Adrenal gland (tissue), 12 donors: Measurements from ENCODE around the gene CLCA1. TPM values are rescaled to one million over a fixed set of nuclear protein-coding genes. Genes with fewer than 3 reads are reported as not detected.

ENCODE experiments used
- DNase-seq, 7 donors: peaks; one replicate each; pipeline ENCODE4 v3.0.0-alpha.2; 2019 to 2020
- H3K27ac ChIP-seq, 5 donors: fragments of 200-600 bp; sonication (generic) in 4 of 5; 1 replicate in 3 of 5; 2 replicates in 2 of 5; pipeline versions ENCODE4 v1.5.1 to v1.8.0; 2016 to 2020; ENCODE audit warnings: mild to moderate bottlenecking in 1 of 5
- H3K27me3 ChIP-seq: fragments of 200-600 bp; 2 replicates; pipeline ENCODE4 v1.8.0; 2021
- H3K36me3 ChIP-seq, 2 donors: fragments of 200-600 bp; replicated peaks in 1 of 2; 1 replicate in 1 of 2; 2 replicates in 1 of 2; pipeline versions ENCODE4 v1.5.1 to v1.8.0; 2018 to 2022
- H3K4me1 ChIP-seq, 2 donors: fragments of 200-600 bp; replicated peaks in 1 of 2; 1 replicate in 1 of 2; 2 replicates in 1 of 2; pipeline versions ENCODE4 v1.5.1 to v1.8.0; 2018 to 2021
- H3K4me3 ChIP-seq, 4 donors: fragments of 200-600 bp; sonication (generic) in 3 of 4; one replicate each; pipeline ENCODE4 v1.5.1; 2016 to 2018
- H3K9me3 ChIP-seq, 3 donors: fragments of 200-600 bp; sonication (generic) in 1 of 3; replicated peaks in 1 of 3; 1 replicate in 2 of 3; 2 replicates in 1 of 3; pipeline versions ENCODE4 v1.5.1 to v1.8.0; 2016 to 2021
- POLR2A ChIP-seq, 2 donors: fragments of 450-650 bp; IDR thresholded peaks; one replicate each; pipeline ENCODE4 v1.6.1; 2017; ENCODE audit warnings: antibody characterized with exemption in 2 of 2, mild to moderate bottlenecking in 2 of 2, moderate library complexity in 1 of 2
- WGBS, 4 donors: extraction: QIAGEN DNeasy Blood & Tissue Kit in 2 of 4; methylation state at CpG; one replicate each; pipeline versions ENCODE4 v1.1.5 to v1.1.7; 2013 to 2017; 5-methylcytosine and 5-hydroxymethylcytosine counted together
- intact Hi-C, 2 donors: fragments of 100-400 bp; cut with DNase I; formaldehyde crosslinking; loops; one replicate each; pipeline versions ENCODE4 v1.14.1 to v1.15.0; 2022 to 2023
- polyA plus RNA-seq, 3 donors: library from polyadenylated mRNA; stranded (reverse); fragments of 200-250 nt in 2 of 3; fragments of 350-450 nt in 1 of 3; fragmentation: Illumina TruSeq in 1 of 3; extraction: RNeasy Lipid Tissue Mini Kit (QIAGEN cat#74804) in 1 of 3; gene quantifications; one replicate each; pipeline ENCODE4 v1.2.3, GENCODE V29; 2013 to 2014
- total RNA-seq, 9 donors: library from RNA; depleted of rRNA in 4 of 9; stranded (reverse); fragments of >200 nt in 4 of 9; fragments of 120-200 nt in 1 of 9; fragmentation: NEBNext Ultra II Directional in 1 of 9; extraction: Animal tissue kit (Norgen Biotek cat#: 25700) in 1 of 9; gene quantifications; one replicate each; pipeline versions ENCODE4 v1.1.0 to v1.2.4, GENCODE V29; 2013 to 2023
- TF ChIP-seq, protein P1 (sequence below), 6 experiments: fragments of 450-650 bp in 4 of 6; fragments of 200-600 bp in 2 of 6; sonication (generic) in 1 of 6; IDR thresholded peaks; 1 replicate in 5 of 6; 2 replicates in 1 of 6; pipeline versions ENCODE4 v1.5.1 to v1.8.0; 2016 to 2021; ENCODE audit warnings: antibody characterized with exemption in 6 of 6, mild to moderate bottlenecking in 2 of 6, moderate library complexity in 1 of 6
- donor health status: healthy with polysubstance abuse.
- donor health status: Bipolar disorder and iron deficiency.
- donor health status: DM: yes; HTN: yes; CAD: no.
- donor health status: DM: no; HTN: no; CAD: no.
- donor health status: DM: no; HTN: no; CAD: no.
- donor health status: DM: yes; HTN: yes; CAD: no.

CLCA1 gene
- total and polyA plus RNA-seq, 12 donors, result 0.08 to 0.22 (median 0.15) TPM; not detected in 8

DNA sequence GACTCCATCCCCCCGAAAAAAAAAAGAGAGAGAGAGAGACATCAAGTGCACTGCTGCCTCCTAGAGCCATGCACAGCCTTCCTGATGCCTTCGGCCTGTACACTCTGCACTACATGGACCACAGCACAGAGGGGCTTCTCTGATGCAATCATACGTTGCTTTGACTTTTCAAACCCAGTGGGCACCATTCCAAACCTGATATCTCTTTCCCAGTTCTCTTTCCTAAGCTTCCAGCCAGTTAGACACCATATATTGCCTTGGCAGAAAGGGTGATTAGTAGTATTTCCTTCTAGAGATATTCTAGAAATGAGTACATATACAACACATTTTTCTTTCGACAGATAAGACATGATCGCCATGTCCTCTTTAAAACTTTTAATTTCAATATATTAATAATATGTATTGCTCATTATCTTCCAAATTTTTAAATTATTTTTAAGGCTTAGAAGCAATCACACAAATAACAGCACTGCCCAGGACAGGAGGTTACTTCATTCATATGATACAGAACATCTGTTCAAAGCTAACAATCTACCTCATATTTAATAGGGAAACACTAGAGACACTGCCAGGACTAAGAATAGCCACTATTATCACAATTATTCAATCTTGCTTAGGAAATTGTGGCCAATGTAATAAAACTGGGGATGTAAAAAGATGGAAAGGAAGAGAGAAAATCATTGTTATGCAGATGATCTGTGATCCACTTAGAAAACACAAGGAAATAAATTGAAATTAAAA, 9.9 kb downstream of the CLCA1 start:
- intact Hi-C loops, result no loop called here
- H3K4me1 ChIP-seq, result no peaks in the 10 kb centered on the region

DNA sequence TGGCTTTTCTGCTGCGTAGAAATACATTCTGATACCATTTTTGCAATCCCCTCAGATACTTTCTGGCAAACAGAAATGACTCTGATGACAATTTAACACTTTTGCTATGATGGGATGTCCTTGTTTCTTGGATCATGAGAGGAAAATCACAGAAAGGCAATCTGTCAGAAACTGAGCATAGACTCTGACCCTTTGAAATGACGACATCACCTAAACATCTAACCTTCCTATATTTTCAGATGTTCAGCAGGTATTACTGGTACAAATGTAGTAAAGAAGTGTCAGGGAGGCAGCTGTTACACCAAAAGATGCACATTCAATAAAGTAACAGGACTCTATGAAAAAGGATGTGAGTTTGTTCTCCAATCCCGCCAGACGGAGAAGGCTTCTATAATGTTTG, 13.2 kb downstream of the CLCA1 start:
- Histone ChIP-seq H3K27ac (no peak overlapping the region), H3K4me1 (no peaks in the 10 kb centered on the region), H3K36me3 (no peaks in the 10 kb centered on the region), H3K9me3 (no peaks in the 10 kb centered on the region), H3K27me3 (no peaks in the 10 kb centered on the region), H3K4me3 (no peak overlapping the region)
- 85 to 92% (median 91%) methylated on average over 4 of the region's 4 CpGs for WGBS, 4 donors
- no peak for DNase-seq
- intact Hi-C loops, result no loop called here
- TF ChIP-seq POLR2A (IDR thresholded peaks at IDR 0.05), result no peak
- TF ChIP-seq, protein P1, sequence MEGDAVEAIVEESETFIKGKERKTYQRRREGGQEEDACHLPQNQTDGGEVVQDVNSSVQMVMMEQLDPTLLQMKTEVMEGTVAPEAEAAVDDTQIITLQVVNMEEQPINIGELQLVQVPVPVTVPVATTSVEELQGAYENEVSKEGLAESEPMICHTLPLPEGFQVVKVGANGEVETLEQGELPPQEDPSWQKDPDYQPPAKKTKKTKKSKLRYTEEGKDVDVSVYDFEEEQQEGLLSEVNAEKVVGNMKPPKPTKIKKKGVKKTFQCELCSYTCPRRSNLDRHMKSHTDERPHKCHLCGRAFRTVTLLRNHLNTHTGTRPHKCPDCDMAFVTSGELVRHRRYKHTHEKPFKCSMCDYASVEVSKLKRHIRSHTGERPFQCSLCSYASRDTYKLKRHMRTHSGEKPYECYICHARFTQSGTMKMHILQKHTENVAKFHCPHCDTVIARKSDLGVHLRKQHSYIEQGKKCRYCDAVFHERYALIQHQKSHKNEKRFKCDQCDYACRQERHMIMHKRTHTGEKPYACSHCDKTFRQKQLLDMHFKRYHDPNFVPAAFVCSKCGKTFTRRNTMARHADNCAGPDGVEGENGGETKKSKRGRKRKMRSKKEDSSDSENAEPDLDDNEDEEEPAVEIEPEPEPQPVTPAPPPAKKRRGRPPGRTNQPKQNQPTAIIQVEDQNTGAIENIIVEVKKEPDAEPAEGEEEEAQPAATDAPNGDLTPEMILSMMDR (IDR thresholded peaks at IDR 0.05), result no peak

More for the DNA sequence above, 9.9 kb downstream of the CLCA1 start:
- no peaks in the 10 kb centered on the region for H3K9me3 ChIP-seq
- no peak overlapping the region for H3K27ac ChIP-seq
- H3K4me3 ChIP-seq, result no peak overlapping the region
- no peaks in the 10 kb centered on the region for H3K36me3 ChIP-seq
- H3K27me3 ChIP-seq, result no peaks in the 10 kb centered on the region
- no peak for DNase-seq
- 58 to 72% (median 68%) methylated on average over 5 of the region's 5 CpGs for WGBS, 4 donors
- no peak for TF ChIP-seq POLR2A (IDR thresholded peaks at IDR 0.05)
- TF ChIP-seq, protein P1 (IDR thresholded peaks at IDR 0.05), result no peak

DNA sequence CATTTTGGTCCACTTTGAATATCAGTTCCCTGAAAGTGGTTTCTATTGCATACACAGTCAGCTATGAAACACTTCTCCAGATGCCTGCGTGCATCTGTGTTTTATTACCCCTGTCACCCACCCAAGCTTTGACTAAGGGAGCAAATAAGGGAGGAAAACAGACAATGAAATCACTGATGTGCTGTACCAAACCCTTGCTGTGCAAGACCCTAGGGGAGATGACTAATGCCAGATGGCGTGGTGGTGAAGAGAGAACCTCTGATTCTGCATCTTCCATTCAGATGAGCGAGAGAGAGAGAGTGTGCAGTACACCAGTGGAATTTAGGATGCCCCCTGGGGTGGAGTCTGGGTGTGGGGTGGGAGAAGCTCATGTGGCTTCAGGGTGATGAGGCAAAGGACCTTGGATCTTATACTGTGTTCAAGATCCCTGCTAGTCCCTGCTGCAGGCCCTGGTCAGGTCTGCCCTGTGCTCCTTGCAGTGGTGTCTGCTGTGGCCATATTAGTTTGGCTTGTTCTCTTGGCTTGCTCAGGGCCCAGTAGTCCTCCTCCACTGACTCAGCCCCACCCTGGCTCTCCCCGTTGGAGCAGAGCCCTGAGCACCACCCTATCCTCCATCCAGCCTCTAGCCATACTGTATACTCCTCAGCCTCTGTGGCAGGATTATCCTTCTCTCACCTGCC, 18.5 kb downstream of the CLCA1 start:
- Histone ChIP-seq H3K9me3 (no peaks in the 10 kb centered on the region), H3K36me3 (no peaks in the 10 kb centered on the region), H3K27ac (no peak overlapping the region), H3K27me3 (no peaks in the 10 kb centered on the region), H3K4me1 (no peaks in the 10 kb centered on the region), H3K4me3 (no peak overlapping the region)
- TF ChIP-seq, protein P1 (IDR thresholded peaks at IDR 0.05), result no peak
- TF ChIP-seq POLR2A (IDR thresholded peaks at IDR 0.05), result no peak
- intact Hi-C loops, result no loop called here
- no peak for DNase-seq
- WGBS, 4 donors, result 76 to 84% (median 80%) methylated on average over 4 of the region's 4 CpGs

DNA sequence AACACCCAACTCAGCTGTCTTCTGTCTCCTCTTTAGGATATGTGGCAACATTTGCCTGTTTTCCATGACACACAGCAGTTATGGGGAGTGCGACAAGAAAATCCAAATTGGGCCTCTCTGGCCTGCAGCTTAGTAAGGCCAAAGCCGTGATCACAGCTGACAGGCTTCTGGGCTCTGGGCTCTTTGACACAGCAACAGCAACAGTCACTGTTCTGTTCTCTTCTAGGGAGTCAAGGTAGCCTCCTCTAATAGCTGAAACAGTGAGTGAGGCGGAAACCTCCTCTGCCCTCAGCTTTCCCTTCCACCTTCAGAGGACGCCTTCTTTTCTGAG, 19.0 kb downstream of the CLCA1 start:
- Histone ChIP-seq H3K9me3 (no peaks in the 10 kb centered on the region), H3K4me3 (no peak overlapping the region), H3K36me3 (no peaks in the 10 kb centered on the region), H3K27me3 (no peaks in the 10 kb centered on the region), H3K27ac (no peak overlapping the region), H3K4me1 (no peaks in the 10 kb centered on the region)
- intact Hi-C loops, result no loop called here
- no peak for TF ChIP-seq POLR2A (IDR thresholded peaks at IDR 0.05)
- TF ChIP-seq, protein P1 (IDR thresholded peaks at IDR 0.05), result no peak
- DNase-seq, result no peak
- WGBS, 4 donors, result 91 to 97% (median 92%) methylated on average over 4 of the region's 4 CpGs
